Type B pancreatic cell (in vitro differentiated cells): ENCODE data around the gene CASP2. TPM values are rescaled to one million over a fixed set of nuclear protein-coding genes. Genes with fewer than 3 reads are reported as not detected.

Experiments
- DNase-seq: peaks from one replicate; pipeline ENCODE4 v3.0.0; 2021; ENCODE audit warnings: mixed read lengths; ENCODE audit not compliant: unreplicated experiment; ENCODE audit errors: extremely low spot score
- H3K27ac Mint-ChIP-seq: 2 replicates; pipeline ENCODE4 v1.8.0; 2021; ENCODE audit warnings: mild to moderate bottlenecking, mixed read lengths
- H3K27me3 Mint-ChIP-seq: 2 replicates; pipeline ENCODE4 v1.8.0; 2021; ENCODE audit warnings: mixed read lengths
- H3K36me3 Mint-ChIP-seq: 2 replicates; pipeline ENCODE4 v1.8.0; 2021; ENCODE audit warnings: mixed read lengths
- H3K4me1 Mint-ChIP-seq: one replicate; pipeline ENCODE4 v1.8.0; 2021; ENCODE audit warnings: mixed read lengths; ENCODE audit not compliant: unreplicated experiment
- H3K4me3 Mint-ChIP-seq: 2 replicates; pipeline ENCODE4 v1.8.0; 2021; ENCODE audit warnings: mild to moderate bottlenecking, mixed read lengths
- H3K9me3 Mint-ChIP-seq: 2 replicates; pipeline ENCODE4 v1.8.0; 2021; ENCODE audit warnings: mixed read lengths
- CTCF ChIP-seq: fragments of 200-600 bp; sonication (generic); conservative IDR thresholded peaks from 2 replicates; pipeline ENCODE4 v1.5.0; 2021; ENCODE audit warnings: antibody characterized with exemption, mild to moderate bottlenecking
- total RNA-seq: library from RNA; stranded (reverse); gene quantifications from 2 replicates; pipeline ENCODE4 v1.2.1, GENCODE V29; 2021; ENCODE audit warnings: low replicate concordance

CASP2 gene
- total RNA-seq, 1 donor from 2014 or later = 55.2 TPM

GRCh38 chr7:143250822-143251221 lies 37.3 kb upstream of the CASP2 start:
- Mint-ChIP-seq H3K4me3 (no peak overlapping the region), H3K36me3 (no peaks in the 10 kb centered on the region), H3K9me3 (peaks cover 5% of the 10 kb centered on the region), H3K4me1 (no peaks in the 10 kb centered on the region), H3K27ac (no peak overlapping the region), H3K27me3 (no peaks in the 10 kb centered on the region)
- DNase-seq = no peak
- no peak for TF ChIP-seq CTCF

GRCh38 chr7:143252006-143252405 lies 36.1 kb upstream of the CASP2 start:
- H3K4me3 Mint-ChIP-seq = no peak overlapping the region
- no peak overlapping the region for H3K27ac Mint-ChIP-seq
- DNase-seq = no peak
- H3K36me3 Mint-ChIP-seq = no peaks in the 10 kb centered on the region
- peaks cover 5% of the 10 kb centered on the region for H3K9me3 Mint-ChIP-seq
- no peaks in the 10 kb centered on the region for H3K27me3 Mint-ChIP-seq
- no peaks in the 10 kb centered on the region for H3K4me1 Mint-ChIP-seq
- TF ChIP-seq CTCF = no peak

DNA sequence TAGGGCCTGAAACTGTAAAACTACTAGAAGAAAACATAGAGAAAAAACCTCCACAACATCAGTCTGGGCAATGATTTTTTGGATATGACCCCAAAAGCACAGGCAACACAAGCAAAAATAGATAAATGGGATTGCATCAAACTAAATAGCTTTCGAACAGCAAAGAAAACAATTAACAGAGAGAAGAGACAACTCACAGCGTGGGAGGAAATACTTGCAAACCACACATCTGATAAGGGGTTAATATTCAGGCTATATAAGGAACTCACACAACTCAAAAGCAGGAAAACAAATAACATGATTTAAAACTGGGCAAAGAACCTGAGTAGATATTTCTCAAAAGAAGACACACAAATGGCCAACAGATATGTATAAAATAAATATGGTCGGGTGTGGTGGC lies 32.6 kb upstream of the CASP2 start:
- H3K27ac Mint-ChIP-seq = no peak overlapping the region
- DNase-seq = no peak

GRCh38 chr7:143256325-143256724 lies 31.8 kb upstream of the CASP2 start:
- H3K36me3 Mint-ChIP-seq = no peaks in the 10 kb centered on the region
- no peak overlapping the region for H3K4me3 Mint-ChIP-seq
- no peaks in the 10 kb centered on the region for H3K9me3 Mint-ChIP-seq
- no peaks in the 10 kb centered on the region for H3K4me1 Mint-ChIP-seq
- H3K27me3 Mint-ChIP-seq = no peaks in the 10 kb centered on the region
- TF ChIP-seq CTCF = no peak
- no peak for DNase-seq
- H3K27ac Mint-ChIP-seq = no peak overlapping the region

More for the DNA sequence above, 32.6 kb upstream of the CASP2 start:
- Mint-ChIP-seq H3K4me3 (no peak overlapping the region), H3K36me3 (no peaks in the 10 kb centered on the region), H3K4me1 (no peaks in the 10 kb centered on the region), H3K9me3 (no peaks in the 10 kb centered on the region), H3K27me3 (no peaks in the 10 kb centered on the region)
- TF ChIP-seq CTCF = no peak

DNA sequence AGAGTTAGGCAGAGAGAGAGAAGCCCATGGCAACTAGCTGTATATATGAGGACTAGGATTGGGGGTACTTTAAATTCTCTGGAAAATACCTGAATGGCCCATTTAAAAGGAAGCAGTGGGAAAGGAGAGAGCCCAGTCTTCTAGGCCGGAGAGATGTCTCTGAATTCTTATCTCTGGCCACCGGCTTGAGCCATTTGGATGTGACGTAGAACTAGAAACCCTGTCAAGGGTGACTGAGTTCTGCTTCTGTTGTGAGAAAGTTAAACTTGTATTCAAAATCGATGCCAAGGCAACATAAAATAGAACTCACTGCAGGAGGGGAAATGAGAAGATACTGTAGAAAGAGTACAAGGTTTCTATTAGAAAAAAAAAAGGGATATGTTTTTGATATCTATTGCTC lies 31.2 kb upstream of the CASP2 start:
- DNase-seq = no peak
- no peak for TF ChIP-seq CTCF
- no peak overlapping the region for H3K27ac Mint-ChIP-seq
- no peaks in the 10 kb centered on the region for H3K27me3 Mint-ChIP-seq
- H3K36me3 Mint-ChIP-seq = no peaks in the 10 kb centered on the region
- H3K4me3 Mint-ChIP-seq = no peak overlapping the region
- H3K4me1 Mint-ChIP-seq = no peaks in the 10 kb centered on the region
- H3K9me3 Mint-ChIP-seq = no peaks in the 10 kb centered on the region

DNA sequence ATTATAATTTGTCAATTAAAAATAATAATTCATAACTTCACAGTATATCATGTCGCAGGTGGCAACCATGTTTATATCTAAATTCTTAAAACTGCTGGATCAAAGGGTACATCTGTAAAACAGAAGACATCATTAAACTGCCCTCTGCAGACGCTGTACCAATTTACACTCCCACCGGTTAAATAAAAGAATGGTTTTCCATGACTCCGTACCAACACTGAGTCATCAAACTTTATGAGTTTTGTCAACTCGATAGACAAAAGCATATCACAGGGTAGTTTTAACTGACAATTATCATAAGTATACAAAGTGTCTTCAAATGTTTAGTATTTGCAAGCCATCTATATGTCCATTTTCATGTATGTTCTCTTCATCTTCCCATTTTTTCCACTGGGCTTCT lies 30.6 kb upstream of the CASP2 start:
- no peaks in the 10 kb centered on the region for H3K4me1 Mint-ChIP-seq
- no peaks in the 10 kb centered on the region for H3K9me3 Mint-ChIP-seq
- H3K27ac Mint-ChIP-seq = no peak overlapping the region
- H3K27me3 Mint-ChIP-seq = no peaks in the 10 kb centered on the region
- H3K36me3 Mint-ChIP-seq = no peaks in the 10 kb centered on the region
- no peak for DNase-seq
- H3K4me3 Mint-ChIP-seq = no peak overlapping the region
- no peak for TF ChIP-seq CTCF
